ENCODE measurements around the gene TNRC6A.

GRCh38 chr16:24834459-24835335 lies 105.2 kb downstream of the TNRC6A start:
- TF ChIP-seq PRDM15 (CRISPR knock-in tag; IDR thresholded peaks at IDR 0.05): no peak
- TF ChIP-seq ZBTB40 (IDR thresholded peaks at IDR 0.05; ENCODE audit: borderline replicate concordance): no peak
- no peak for TF ChIP-seq SP1 (IDR thresholded peaks at IDR 0.05; ENCODE audit: low read depth, low read length)
- no peak for TF ChIP-seq E2F8 (IDR thresholded peaks at IDR 0.05; ENCODE audit: low read depth, partially characterized antibody)
- no peak for TF ChIP-seq SREBF1 (IDR thresholded peaks at IDR 0.05; ENCODE audit: low read length)
